A549 (cell line): ENCODE data around the gene ANKS1B. TPM values are rescaled to one million over a fixed set of nuclear protein-coding genes. Genes with fewer than 3 reads are reported as not detected.

ENCODE experiments used
- ATAC-seq, 2 experiments: fragments of 200-7000 bp in 1 of 2; fragments of >200 bp in 1 of 2; cut with Nextera tagmentation in 1 of 2; cut with Tn5 transposase in 1 of 2; 3 replicates each; pipeline versions ENCODE4 v1.8.0 to v1.9.1; 2018 to 2020; ENCODE audit warnings: mild to moderate bottlenecking in 1 of 2, moderate library complexity in 1 of 2
- CTCF ChIA-PET: fragments of 300-600 bp; sonication (Branson Sonifier 250); formaldehyde crosslinking; extraction: SDS; loops from one replicate; lab custom pipeline; 2021; ENCODE audit warnings: antibody characterized with exemption, inconsistent platforms; lab: Yijun Ruan, JAX
- POLR2A ChIA-PET: fragments of 350-600 bp; formaldehyde crosslinking; extraction: SDS; loops from one replicate; lab custom pipeline; 2021; ENCODE audit warnings: antibody characterized with exemption, inconsistent platforms; lab: Yijun Ruan, JAX
- DNase-seq, 2 experiments: peaks; one replicate each; pipeline versions ENCODE4 v3.0.0 to v3.0.0-alpha.2; 2011 to 2016; ENCODE audit warnings: low read depth in 1 of 2, low spot score in 1 of 2
- FAIRE-seq: peaks from 2 replicates; lab custom pipeline; 2011; peaks lifted over from hg19 to GRCh38; lab: Jason Lieb, UNC
- H3K27ac ChIP-seq, 2 experiments: fragments of >200 bp; sonication (Bioruptor Twin); formaldehyde crosslinking; 3 replicates each; pipeline ENCODE4 v1.5.1; 2016 to 2017
- H3K4me1 ChIP-seq: fragments of >200 bp; sonication (Bioruptor Twin); formaldehyde crosslinking; 3 replicates; pipeline ENCODE4 v1.6.1; 2016
- H3K4me2 ChIP-seq: fragments of >200 bp; sonication (Bioruptor Twin); formaldehyde crosslinking; 3 replicates; pipeline ENCODE4 v1.6.1; 2016
- H3K4me3 ChIP-seq: fragments of >200 bp; sonication (Bioruptor Twin); formaldehyde crosslinking; 3 replicates; pipeline ENCODE4 v1.5.1; 2016
- H3K9me3 ChIP-seq: fragments of >200 bp; sonication (Bioruptor Twin); formaldehyde crosslinking; 3 replicates; pipeline ENCODE4 v1.6.1; 2016
- CBX2 ChIP-seq: fragments of 200-600 bp; sonication (generic); IDR thresholded peaks from 2 replicates; pipeline ENCODE4 v1.6.1; 2016; ENCODE audit warnings: low read depth, mild to moderate bottlenecking, borderline replicate concordance
- CBX8 ChIP-seq: fragments of 200-600 bp; sonication (generic); IDR thresholded peaks from 2 replicates; pipeline ENCODE4 v1.6.1; 2016
- CHD2 ChIP-seq: fragments of 150-350 bp; IDR thresholded peaks from 2 replicates; pipeline ENCODE4 v1.6.1; 2014; ENCODE audit warnings: low read length; ENCODE audit not compliant: partially characterized antibody
- E2F6 ChIP-seq: IDR thresholded peaks from 2 replicates; pipeline ENCODE4 v1.6.1; 2012; ENCODE audit warnings: low read depth, borderline replicate concordance
- EP300 ChIP-seq, 2 experiments: fragments of >200 bp; sonication (Bioruptor Twin); formaldehyde crosslinking; IDR thresholded peaks; 2 replicates in 1 of 2; 3 replicates in 1 of 2; pipeline ENCODE4 v1.6.1; 2016 to 2017
- FOSL2 ChIP-seq, 2 experiments: fragments of 450-650 bp in 1 of 2; fragments of >200 bp in 1 of 2; sonication (Bioruptor Twin) in 1 of 2; formaldehyde crosslinking; IDR thresholded peaks; 2 replicates each; pipeline versions ENCODE4 v1.5.0 to v1.6.1; 2016 to 2020; ENCODE audit warnings: mild to moderate bottlenecking in 1 of 2, moderate library complexity in 1 of 2
- GATA3 ChIP-seq: IDR thresholded peaks from 2 replicates; pipeline ENCODE4 v1.6.1; 2012; ENCODE audit warnings: borderline replicate concordance
- HDAC2 ChIP-seq: fragments of 200-600 bp; sonication (generic); IDR thresholded peaks from 2 replicates; pipeline ENCODE4 v1.6.1; 2016
- HEYL ChIP-seq: fragments of 250-450 bp; sonication (Bioruptor Pico); IDR thresholded peaks from 2 replicates; pipeline ENCODE4 v1.8.0; 2021; ENCODE audit warnings: mild to moderate bottlenecking, moderate library complexity
- HOXA7 ChIP-seq: fragments of 250-450 bp; sonication (Bioruptor Pico); IDR thresholded peaks from 2 replicates; pipeline ENCODE4 v1.5.0; 2020; ENCODE audit warnings: mild to moderate bottlenecking, moderate library complexity
- HOXB5 ChIP-seq: fragments of 250-450 bp; sonication (Bioruptor Pico); IDR thresholded peaks from 2 replicates; pipeline ENCODE4 v1.5.0; 2020; ENCODE audit warnings: mild to moderate bottlenecking, moderate library complexity
- JUN ChIP-seq, 2 experiments: fragments of >200 bp; sonication (Bioruptor Twin); formaldehyde crosslinking; IDR thresholded peaks; 2 replicates in 1 of 2; 3 replicates in 1 of 2; pipeline ENCODE4 v1.6.1; 2016 to 2017
- KDM5A ChIP-seq: fragments of 200-600 bp; sonication (generic); IDR thresholded peaks from 2 replicates; pipeline ENCODE4 v1.6.1; 2016; ENCODE audit warnings: antibody characterized with exemption, mild to moderate bottlenecking
- MAFK ChIP-seq: fragments of 450-650 bp; IDR thresholded peaks from 2 replicates; pipeline ENCODE4 v1.6.1; 2014; ENCODE audit not compliant: partially characterized antibody
- MYC ChIP-seq: IDR thresholded peaks from 2 replicates; pipeline ENCODE4 v1.6.1; 2012; ENCODE audit warnings: mild to moderate bottlenecking, inconsistent platforms, low read length, improper control_type of control experiment, borderline replicate concordance
- POLR2AphosphoS2 ChIP-seq: conservative IDR thresholded peaks from 2 replicates; pipeline ENCODE4 v1.6.1; 2012; ENCODE audit warnings: low read length, improper control_type of control experiment, inconsistent platforms
- RAD21 ChIP-seq, 2 experiments: fragments of >200 bp in 1 of 2; sonication (Bioruptor Twin) in 1 of 2; formaldehyde crosslinking in 1 of 2; IDR thresholded peaks in 1 of 2; conservative IDR thresholded peaks in 1 of 2; 2 replicates in 1 of 2; 3 replicates in 1 of 2; pipeline ENCODE4 v1.6.1; 2012 to 2018; ENCODE audit warnings: inconsistent platforms in 1 of 2
- REST ChIP-seq: fragments of 200-600 bp; sonication (generic); IDR thresholded peaks from 2 replicates; pipeline ENCODE4 v1.6.1; 2016; ENCODE audit warnings: antibody characterized with exemption, mild to moderate bottlenecking, moderate library complexity
- RNF2 ChIP-seq: fragments of 200-600 bp; sonication (generic); IDR thresholded peaks from 2 replicates; pipeline ENCODE4 v1.6.1; 2016; ENCODE audit warnings: low read depth, mild to moderate bottlenecking, antibody characterized with exemption, moderate library complexity, borderline replicate concordance
- SREBF2 ChIP-seq: fragments of 450-650 bp; IDR thresholded peaks from 2 replicates; pipeline ENCODE4 v1.6.1; 2014; ENCODE audit warnings: mild to moderate bottlenecking, moderate library complexity
- TP53 ChIP-seq: fragments of 250-450 bp; sonication (Bioruptor Pico); IDR thresholded peaks from 2 replicates; pipeline ENCODE4 v1.5.0; 2021; ENCODE audit warnings: mild to moderate bottlenecking, moderate library complexity
- ZFP36 ChIP-seq: fragments of 450-650 bp; IDR thresholded peaks from 2 replicates; pipeline ENCODE4 v1.6.1; 2014; ENCODE audit warnings: borderline replicate concordance; ENCODE audit not compliant: partially characterized antibody
- ZNF302 ChIP-seq: fragments of 250-450 bp; sonication (Bioruptor Pico); IDR thresholded peaks from 2 replicates; pipeline ENCODE4 v1.9.0; 2021; ENCODE audit warnings: inconsistent platforms, mild to moderate bottlenecking, moderate library complexity
- WGBS: methylation state at CpG from one replicate; pipeline ENCODE4 v1.1.6; 2017; ENCODE audit errors: missing lambda C conversion rate; 5-methylcytosine and 5-hydroxymethylcytosine counted together
- polyA plus RNA-seq, 4 experiments: library from polyadenylated mRNA; depleted of rRNA in 3 of 4; stranded (reverse); fragments of >200 nt; fragmentation: RNase III in 1 of 4; extraction: RNeasy Plus Mini Kit Qiagen cat#74134 plus additional on column Dnase treatment in 1 of 4; gene quantifications; 2 replicates in 3 of 4; 3 replicates in 1 of 4; pipeline ENCODE4 v1.2.3, GENCODE V29; 2011 to 2017
- TF ChIP-seq, protein P1 (sequence below): fragments of 250-450 bp; sonication (Bioruptor Pico); IDR thresholded peaks from 2 replicates; pipeline ENCODE4 v1.5.0; 2020; ENCODE audit warnings: low read depth, mild to moderate bottlenecking, moderate library complexity
- TF ChIP-seq, protein P2 (sequence below): fragments of 450-650 bp; IDR thresholded peaks from 2 replicates; pipeline ENCODE4 v1.6.1; 2014; ENCODE audit warnings: antibody characterized with exemption

Gene ANKS1B
- polyA plus RNA-seq, 2 of the 4 experiments (the other 2 are of a cell fraction) = 1.5 to 2.2 TPM

DNA sequence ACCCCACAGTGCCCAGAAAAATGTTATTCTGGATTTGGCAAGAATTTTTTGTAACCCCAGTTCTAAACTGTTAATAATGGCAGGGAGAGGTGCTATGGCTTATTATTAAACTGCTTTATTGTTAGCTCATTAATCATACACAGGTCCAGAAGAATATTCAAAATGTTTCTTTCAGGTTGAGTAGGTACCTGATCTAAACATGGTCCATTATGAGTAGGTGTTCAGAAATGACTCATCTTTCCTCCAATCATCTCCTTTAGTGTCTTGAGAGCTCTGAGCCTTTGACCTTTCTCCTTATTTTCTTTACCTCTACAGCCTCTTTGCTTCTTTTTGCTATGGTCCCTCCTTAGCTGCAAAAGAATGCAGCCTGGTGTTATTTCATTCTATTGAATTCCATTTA lies 548.2 kb downstream of the ANKS1B start:
- H3K27ac ChIP-seq = no peak overlapping the region
- H3K4me2 ChIP-seq = no peak overlapping the region
- FAIRE-seq (peak; percentile 56), DNase-seq (no peak), ATAC-seq (no peak)
- ChIA-PET CTCF (no interaction called here), POLR2A (no interaction called here)
- no peak for TF ChIP-seq HDAC2
- H3K4me3 ChIP-seq = no peak overlapping the region
- no peaks in the 10 kb centered on the region for H3K4me1 ChIP-seq
- H3K9me3 ChIP-seq = no peaks in the 10 kb centered on the region

DNA sequence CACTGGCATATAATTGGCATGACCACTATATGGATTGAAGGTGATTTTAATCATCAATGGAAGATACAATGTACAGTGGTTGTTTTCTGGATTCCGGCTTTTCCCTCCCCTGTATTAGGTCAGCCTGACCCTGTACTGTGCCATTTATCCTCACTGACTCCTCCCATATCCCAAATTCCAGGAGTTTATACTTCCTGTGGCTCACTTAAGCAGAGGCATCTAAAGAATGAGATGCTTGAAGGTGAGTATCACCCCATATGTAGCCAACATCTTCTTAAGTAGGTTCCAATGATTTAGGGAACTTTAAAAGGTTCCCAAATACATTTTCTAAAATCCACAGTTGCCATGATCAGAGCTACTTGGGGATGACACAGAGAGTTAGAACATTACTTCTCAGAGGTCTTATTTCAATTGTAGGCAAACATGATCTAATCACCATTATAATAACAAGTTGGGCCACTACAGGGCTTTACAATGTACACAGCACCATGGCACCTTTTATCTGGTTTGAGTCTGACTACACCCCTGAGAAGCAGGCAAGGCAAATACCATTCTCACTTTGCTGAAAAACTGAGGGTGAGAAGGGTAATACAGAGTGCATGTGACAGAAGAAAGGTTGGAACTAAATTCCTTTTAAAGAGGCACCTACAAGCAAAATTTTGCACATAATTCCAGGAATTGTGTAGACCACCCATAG lies 549.5 kb downstream of the ANKS1B start:
- DNase-seq = no peak
- Histone ChIP-seq H3K4me3 (no peak overlapping the region), H3K4me1 (no peaks in the 10 kb centered on the region), H3K9me3 (no peaks in the 10 kb centered on the region), H3K4me2 (no peak overlapping the region), H3K27ac (no peak overlapping the region)
- CTCF ChIA-PET = no interaction called here
- POLR2A ChIA-PET = no interaction called here
- TF ChIP-seq CHD2 = no peak
- TF ChIP-seq GATA3 = no peak
- TF ChIP-seq KDM5A = no peak
- TF ChIP-seq ZFP36 = no peak
- no peak for TF ChIP-seq HDAC2
- TF ChIP-seq JUN (IDR thresholded peaks at IDR 0.05) = no peak
- TF ChIP-seq HEYL (CRISPR knock-in tag) = no peak
- no peak for TF ChIP-seq E2F6
- TF ChIP-seq, protein P1, sequence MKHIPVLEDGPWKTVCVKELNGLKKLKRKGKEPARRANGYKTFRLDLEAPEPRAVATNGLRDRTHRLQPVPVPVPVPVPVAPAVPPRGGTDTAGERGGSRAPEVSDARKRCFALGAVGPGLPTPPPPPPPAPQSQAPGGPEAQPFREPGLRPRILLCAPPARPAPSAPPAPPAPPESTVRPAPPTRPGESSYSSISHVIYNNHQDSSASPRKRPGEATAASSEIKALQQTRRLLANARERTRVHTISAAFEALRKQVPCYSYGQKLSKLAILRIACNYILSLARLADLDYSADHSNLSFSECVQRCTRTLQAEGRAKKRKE (CRISPR knock-in tag) = no peak
- no peak for TF ChIP-seq HOXA7 (CRISPR knock-in tag)
- TF ChIP-seq SREBF2 = no peak
- TF ChIP-seq ZNF302 (CRISPR knock-in tag) = no peak
- TF ChIP-seq TP53 (CRISPR knock-in tag) = no peak
- TF ChIP-seq MYC = no peak
- TF ChIP-seq RAD21 (conservative IDR thresholded peaks at IDR 0.05 in 1 of 2, IDR thresholded peaks at IDR 0.05 in 1 of 2) = no peak
- TF ChIP-seq, protein P2, sequence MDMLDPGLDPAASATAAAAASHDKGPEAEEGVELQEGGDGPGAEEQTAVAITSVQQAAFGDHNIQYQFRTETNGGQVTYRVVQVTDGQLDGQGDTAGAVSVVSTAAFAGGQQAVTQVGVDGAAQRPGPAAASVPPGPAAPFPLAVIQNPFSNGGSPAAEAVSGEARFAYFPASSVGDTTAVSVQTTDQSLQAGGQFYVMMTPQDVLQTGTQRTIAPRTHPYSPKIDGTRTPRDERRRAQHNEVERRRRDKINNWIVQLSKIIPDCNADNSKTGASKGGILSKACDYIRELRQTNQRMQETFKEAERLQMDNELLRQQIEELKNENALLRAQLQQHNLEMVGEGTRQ = no peak
- TF ChIP-seq FOSL2 (IDR thresholded peaks at IDR 0.05) = no peak
- no peak for TF ChIP-seq FOSL2 (CRISPR knock-in tag; IDR thresholded peaks at IDR 0.05)
- no peak for TF ChIP-seq MAFK
- TF ChIP-seq CBX2 = no peak
- no peak for TF ChIP-seq HOXB5 (CRISPR knock-in tag)
- TF ChIP-seq, all 56 proteins: peak for 0
- 0% methylated on average over 1 of the region's 1 CpG for WGBS
- ATAC-seq (no peak), FAIRE-seq (no peak)

DNA sequence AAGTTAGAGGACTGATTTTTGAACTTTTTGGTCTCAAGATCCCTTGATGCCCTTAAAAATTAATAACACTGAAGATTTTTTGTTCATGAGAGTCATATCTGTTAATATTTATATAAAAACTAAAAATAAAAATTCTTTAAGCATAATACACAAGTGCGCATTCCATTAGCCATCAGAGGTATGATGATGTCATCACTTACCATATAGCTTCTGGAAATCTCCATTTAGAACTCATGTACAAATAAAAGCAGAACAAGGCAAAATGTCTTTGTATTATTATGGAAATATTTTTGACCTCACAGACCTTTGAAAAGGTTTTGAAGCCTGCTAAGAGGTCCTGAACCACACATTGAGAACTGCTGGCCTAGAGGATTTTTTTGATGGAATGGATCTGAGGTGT lies 551.6 kb downstream of the ANKS1B start:
- TF ChIP-seq POLR2AphosphoS2 = no peak
- TF ChIP-seq EP300 (IDR thresholded peaks at IDR 0.05) = no peak
- TF ChIP-seq CBX8 = no peak
- TF ChIP-seq HOXB5 (CRISPR knock-in tag) = no peak
- TF ChIP-seq RNF2 = no peak
- TF ChIP-seq REST = no peak
- no peak for DNase-seq
- no peak for ATAC-seq
- POLR2A ChIA-PET = no interaction called here
- no peak overlapping the region for H3K4me2 ChIP-seq
- H3K9me3 ChIP-seq = no peaks in the 10 kb centered on the region
- FAIRE-seq = no peak
- no peaks in the 10 kb centered on the region for H3K4me1 ChIP-seq
- CTCF ChIA-PET = interaction anchor here (1.3 kb wide), 1 partner anchor 11 kb away, joined by 3 read pairs; no protein-coding TSS in a partner anchor
- no peak overlapping the region for H3K27ac ChIP-seq
- H3K4me3 ChIP-seq = no peak overlapping the region
- 83% methylated on average over 1 of the region's 1 CpG for WGBS
